ENCODE measurements around the gene SUPT5H. TPM values are rescaled to one million over a fixed set of nuclear protein-coding genes. Genes with fewer than 3 reads are reported as not detected.
A peak's percentile ranks its signal among the peaks of the same experiment; 100 is the strongest.

The SUPT5H gene
- total and polyA plus RNA-seq, 2 of the 13 experiments (the other 11 are each of a cell fraction or from before 2014, with no cell fraction given), result 48.2 to 51.7 TPM

DNA sequence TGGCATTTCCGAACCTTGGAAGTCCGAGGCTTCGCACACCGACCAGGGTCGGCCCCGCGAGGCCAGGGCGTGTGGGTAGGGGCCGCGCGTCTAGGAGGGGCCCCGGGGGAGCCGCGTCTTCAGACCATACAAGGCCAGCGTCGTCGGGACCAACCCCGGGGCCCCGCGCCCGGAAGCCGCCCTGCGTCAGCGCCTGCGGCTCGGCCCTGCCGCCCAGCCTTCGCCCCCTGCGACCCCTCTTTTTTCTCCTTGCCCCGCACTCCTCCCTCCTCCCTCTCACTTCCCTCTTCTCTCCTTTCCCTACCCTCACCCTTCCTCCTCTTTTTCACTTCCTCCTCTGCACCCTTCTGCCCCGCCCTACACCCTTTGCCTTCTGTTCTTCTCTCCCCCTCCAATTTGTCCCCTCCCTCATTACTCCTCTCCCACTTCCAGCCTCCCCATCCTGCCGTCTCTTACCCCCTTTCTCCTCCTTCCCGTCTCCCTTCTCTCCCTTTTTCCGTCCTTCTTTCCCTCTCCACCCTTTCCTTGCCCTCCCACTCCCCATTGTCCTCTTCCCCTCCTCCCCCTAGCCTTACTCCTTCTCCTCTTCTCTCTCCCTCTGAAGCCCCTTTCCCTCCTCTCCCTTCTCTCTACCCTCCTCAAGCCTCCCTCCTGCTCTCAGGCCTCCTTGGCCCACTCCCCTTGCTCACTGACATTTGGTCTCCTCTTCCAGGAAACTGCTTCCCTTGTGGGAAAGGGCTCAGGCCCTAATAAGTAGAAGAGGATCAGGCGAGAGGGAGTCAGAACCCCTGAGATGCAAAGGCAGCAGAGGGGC, 35.2 kb upstream of the SUPT5H start (continued):
- TF ChIP-seq, protein P1, sequence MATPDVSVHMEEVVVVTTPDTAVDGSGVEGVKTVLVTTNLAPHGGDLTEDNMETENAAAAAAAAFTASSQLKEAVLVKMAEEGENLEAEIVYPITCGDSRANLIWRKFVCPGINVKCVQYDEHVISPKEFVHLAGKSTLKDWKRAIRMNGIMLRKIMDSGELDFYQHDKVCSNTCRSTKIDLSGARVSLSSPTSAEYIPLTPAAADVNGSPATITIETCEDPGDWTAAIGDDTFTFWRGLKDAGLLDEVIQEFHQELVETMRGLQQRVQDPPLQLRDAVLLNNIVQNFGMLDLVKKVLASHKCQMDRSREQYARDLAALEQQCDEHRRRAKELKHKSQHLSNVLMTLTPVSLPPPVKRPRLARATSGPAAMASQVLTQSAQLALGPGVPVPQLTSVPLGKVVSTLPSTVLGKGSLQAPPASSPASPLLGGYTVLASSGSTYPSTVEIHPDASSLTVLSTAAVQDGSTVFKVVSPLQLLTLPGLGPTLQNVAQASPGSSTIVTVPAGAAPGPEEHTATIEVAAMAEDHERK (CRISPR knock-in tag; IDR thresholded peaks at IDR 0.05; ENCODE audit: low read depth), result no peak
- TF ChIP-seq, protein P2, sequence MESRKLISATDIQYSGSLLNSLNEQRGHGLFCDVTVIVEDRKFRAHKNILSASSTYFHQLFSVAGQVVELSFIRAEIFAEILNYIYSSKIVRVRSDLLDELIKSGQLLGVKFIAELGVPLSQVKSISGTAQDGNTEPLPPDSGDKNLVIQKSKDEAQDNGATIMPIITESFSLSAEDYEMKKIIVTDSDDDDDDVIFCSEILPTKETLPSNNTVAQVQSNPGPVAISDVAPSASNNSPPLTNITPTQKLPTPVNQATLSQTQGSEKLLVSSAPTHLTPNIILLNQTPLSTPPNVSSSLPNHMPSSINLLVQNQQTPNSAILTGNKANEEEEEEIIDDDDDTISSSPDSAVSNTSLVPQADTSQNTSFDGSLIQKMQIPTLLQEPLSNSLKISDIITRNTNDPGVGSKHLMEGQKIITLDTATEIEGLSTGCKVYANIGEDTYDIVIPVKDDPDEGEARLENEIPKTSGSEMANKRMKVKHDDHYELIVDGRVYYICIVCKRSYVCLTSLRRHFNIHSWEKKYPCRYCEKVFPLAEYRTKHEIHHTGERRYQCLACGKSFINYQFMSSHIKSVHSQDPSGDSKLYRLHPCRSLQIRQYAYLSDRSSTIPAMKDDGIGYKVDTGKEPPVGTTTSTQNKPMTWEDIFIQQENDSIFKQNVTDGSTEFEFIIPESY (CRISPR knock-in tag; IDR thresholded peaks at IDR 0.05), result no peak
- TF ChIP-seq MTA1 (CRISPR knock-in tag; IDR thresholded peaks at IDR 0.05; ENCODE audit: borderline replicate concordance), result 0 out of 2 replicates have a peak, but pooled peaks have one; percentile 24
- TF ChIP-seq, protein P3, sequence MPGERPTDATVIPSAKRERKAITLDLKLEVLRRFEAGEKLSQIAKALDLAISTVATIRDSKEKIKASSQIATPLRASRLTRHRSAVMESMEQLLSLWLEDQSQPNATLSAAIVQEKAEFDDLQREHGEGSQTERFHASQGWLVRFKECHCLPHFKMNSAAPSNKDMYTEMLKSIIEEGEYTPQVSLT (CRISPR knock-in tag; IDR thresholded peaks at IDR 0.05; ENCODE audit: borderline replicate concordance, low read depth), result no peak
- no peak for TF ChIP-seq MXD4 (CRISPR knock-in tag; IDR thresholded peaks at IDR 0.05)
- no peak for TF ChIP-seq ZNF878 (CRISPR knock-in tag; IDR thresholded peaks at IDR 0.05)
- no peak for TF ChIP-seq SETDB1 (CRISPR knock-in tag; IDR thresholded peaks at IDR 0.05; ENCODE audit: borderline replicate concordance)
- TF ChIP-seq SIX1 (CRISPR knock-in tag; IDR thresholded peaks at IDR 0.05; ENCODE audit: borderline replicate concordance), result no peak
- no peak for TF ChIP-seq ZKSCAN1 (IDR thresholded peaks at IDR 0.05; ENCODE audit: low read length)
- 0 out of 2 replicates have a peak, but pooled peaks have one; percentile 36 for TF ChIP-seq JUNB (CRISPR knock-in tag; IDR thresholded peaks at IDR 0.05; ENCODE audit: borderline replicate concordance)
- TF ChIP-seq SRF (IDR thresholded peaks at IDR 0.05; ENCODE audit: low read depth, low read length), result peak; percentile 62; the same call in 1 of the 2 replicates
- no peak for TF ChIP-seq PHF5A (CRISPR knock-in tag; IDR thresholded peaks at IDR 0.05; ENCODE audit: low read depth, unreplicated experiment)
- TF ChIP-seq ZNF382 (CRISPR knock-in tag; IDR thresholded peaks at IDR 0.05; ENCODE audit: borderline replicate concordance), result no peak
- no peak for TF ChIP-seq RXRA (CRISPR knock-in tag; IDR thresholded peaks at IDR 0.05)
- peak; percentile 73; the same call in 1 of the 2 replicates for TF ChIP-seq ZBTB7B (CRISPR knock-in tag; IDR thresholded peaks at IDR 0.05)
- no peak for TF ChIP-seq ARNTL (CRISPR knock-in tag; IDR thresholded peaks at IDR 0.05)
- TF ChIP-seq, protein P4, sequence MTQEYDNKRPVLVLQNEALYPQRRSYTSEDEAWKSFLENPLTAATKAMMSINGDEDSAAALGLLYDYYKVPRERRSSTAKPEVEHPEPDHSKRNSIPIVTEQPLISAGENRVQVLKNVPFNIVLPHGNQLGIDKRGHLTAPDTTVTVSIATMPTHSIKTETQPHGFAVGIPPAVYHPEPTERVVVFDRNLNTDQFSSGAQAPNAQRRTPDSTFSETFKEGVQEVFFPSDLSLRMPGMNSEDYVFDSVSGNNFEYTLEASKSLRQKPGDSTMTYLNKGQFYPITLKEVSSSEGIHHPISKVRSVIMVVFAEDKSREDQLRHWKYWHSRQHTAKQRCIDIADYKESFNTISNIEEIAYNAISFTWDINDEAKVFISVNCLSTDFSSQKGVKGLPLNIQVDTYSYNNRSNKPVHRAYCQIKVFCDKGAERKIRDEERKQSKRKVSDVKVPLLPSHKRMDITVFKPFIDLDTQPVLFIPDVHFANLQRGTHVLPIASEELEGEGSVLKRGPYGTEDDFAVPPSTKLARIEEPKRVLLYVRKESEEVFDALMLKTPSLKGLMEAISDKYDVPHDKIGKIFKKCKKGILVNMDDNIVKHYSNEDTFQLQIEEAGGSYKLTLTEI (CRISPR knock-in tag; conservative IDR thresholded peaks at IDR 0.05), result no peak
- no peak for TF ChIP-seq HOXA9 (CRISPR knock-in tag; IDR thresholded peaks at IDR 0.05; ENCODE audit: borderline replicate concordance)
- TF ChIP-seq, protein P5, sequence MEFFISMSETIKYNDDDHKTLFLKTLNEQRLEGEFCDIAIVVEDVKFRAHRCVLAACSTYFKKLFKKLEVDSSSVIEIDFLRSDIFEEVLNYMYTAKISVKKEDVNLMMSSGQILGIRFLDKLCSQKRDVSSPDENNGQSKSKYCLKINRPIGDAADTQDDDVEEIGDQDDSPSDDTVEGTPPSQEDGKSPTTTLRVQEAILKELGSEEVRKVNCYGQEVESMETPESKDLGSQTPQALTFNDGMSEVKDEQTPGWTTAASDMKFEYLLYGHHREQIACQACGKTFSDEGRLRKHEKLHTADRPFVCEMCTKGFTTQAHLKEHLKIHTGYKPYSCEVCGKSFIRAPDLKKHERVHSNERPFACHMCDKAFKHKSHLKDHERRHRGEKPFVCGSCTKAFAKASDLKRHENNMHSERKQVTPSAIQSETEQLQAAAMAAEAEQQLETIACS (CRISPR knock-in tag; IDR thresholded peaks at IDR 0.05), result no peak; the same call in 1 of the 2 replicates
- TF ChIP-seq ZNF564 (CRISPR knock-in tag; IDR thresholded peaks at IDR 0.05), result no peak
- TF ChIP-seq ZNF34 (CRISPR knock-in tag; IDR thresholded peaks at IDR 0.05; ENCODE audit: borderline replicate concordance), result no peak
- TF ChIP-seq SCMH1 (CRISPR knock-in tag; IDR thresholded peaks at IDR 0.05; ENCODE audit: borderline replicate concordance), result no peak
